Bronchus fibroblast of lung (primary cell): ENCODE measurements around the gene GGT1. TPM values are rescaled to one million over a fixed set of nuclear protein-coding genes. Genes with fewer than 3 reads are reported as not detected.

ENCODE experiments used
- total RNA-seq: library from RNA; depleted of rRNA; stranded (reverse); fragments of >200 nt; gene quantifications from 2 replicates; pipeline ENCODE4 v1.2.3, GENCODE V29; 2015

GGT1 gene
- total RNA-seq, result 1.0 and 2.2 TPM in 2 replicates

DNA sequence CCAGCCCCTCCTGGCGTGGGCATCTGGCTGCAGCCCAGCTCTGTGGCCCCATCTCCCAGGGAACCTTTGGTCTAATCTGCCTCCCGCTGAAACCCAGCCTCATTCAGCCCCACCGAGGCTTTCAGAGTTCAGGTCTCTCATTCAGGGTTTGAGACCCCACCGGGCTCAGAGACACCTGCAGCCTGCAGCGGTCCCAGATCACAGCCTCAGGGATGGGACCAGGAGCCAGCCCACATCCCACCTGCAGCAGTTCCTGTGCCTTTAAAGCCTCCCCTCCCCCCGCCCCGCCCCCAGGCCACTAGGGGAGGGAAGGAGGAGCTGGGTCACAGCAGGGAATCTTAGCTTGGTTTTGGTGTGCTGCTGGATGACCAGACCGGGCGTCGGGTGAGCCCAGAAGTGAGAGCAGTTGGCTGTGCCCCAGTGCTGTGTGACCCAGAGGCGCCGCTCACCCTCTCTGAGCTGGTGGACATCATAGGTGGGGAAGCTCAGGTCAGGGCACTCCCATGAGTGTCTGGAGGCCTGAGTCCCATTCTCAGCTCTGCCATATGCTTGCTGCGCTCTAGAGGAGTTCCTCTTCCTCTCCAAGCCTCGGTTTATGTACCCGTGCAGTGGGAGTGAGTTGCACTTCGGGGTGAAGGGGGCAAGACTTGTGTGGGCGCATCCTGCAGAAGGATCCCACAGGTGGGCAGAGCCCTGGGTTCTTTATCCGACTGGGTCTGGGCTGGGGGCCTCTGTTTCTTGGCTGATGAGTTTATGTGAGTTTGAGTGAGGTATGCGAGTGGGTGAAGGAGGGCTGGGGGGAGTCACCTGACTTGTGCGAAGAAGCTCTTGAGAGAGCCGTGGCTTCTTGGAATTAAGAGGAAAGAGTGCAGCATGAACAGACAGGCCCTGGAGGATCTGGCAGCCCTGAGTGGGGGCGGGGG is at the start of gene GGT1:
TSS of gene GGT1 (plus strand) at position 347 of the 923 bp plus-strand sequence. CDS start 7,889 bp downstream, outside the sequence.

DNA sequence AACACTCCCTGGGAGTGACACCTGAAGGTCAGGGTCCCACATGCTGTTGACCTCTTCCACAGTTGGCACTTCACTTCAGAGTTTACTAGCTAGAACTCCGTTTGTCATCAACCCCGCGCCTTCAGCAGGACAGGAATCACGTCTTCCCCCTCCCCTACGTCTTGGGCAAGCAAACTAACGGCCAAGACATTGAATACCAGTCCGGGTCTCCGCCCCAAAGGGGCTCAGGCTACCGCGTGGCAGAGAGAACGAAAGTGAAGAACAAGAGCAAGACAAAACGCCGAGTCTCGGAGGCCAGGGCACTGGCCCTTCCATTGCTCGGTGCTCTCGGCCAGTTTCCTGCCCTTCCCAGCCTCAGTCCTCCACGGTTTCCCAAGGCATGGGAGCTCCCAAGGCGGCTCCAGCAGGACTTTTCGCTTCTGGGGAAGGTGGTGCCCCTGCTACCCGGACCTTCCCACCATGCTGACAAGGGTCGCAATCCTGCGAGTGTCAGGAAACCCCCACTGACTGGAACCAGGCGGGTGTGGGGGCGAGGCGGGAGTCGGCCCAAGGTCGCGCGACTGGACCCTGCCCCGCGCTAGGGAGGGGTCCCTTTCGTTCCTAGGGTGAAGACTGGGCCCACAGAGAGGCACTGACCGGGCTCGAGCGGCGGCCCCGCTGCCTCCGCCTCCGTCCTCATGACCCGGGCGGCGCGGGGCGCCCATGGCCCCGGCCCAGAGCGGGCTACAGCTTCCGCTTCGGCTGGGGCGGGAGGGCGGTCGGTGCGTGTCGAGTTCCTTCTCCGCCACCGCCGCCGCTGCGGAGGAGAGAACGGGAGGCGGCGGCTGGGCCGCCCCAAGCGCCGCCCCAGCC is 48.5 kb upstream of the GGT1 start, which contains the start of gene GUCD1:
TSS of gene GUCD1 (minus strand) at position 826 of the 852 bp plus-strand sequence. CDS start at position 679, 147 bp downstream.

DNA sequence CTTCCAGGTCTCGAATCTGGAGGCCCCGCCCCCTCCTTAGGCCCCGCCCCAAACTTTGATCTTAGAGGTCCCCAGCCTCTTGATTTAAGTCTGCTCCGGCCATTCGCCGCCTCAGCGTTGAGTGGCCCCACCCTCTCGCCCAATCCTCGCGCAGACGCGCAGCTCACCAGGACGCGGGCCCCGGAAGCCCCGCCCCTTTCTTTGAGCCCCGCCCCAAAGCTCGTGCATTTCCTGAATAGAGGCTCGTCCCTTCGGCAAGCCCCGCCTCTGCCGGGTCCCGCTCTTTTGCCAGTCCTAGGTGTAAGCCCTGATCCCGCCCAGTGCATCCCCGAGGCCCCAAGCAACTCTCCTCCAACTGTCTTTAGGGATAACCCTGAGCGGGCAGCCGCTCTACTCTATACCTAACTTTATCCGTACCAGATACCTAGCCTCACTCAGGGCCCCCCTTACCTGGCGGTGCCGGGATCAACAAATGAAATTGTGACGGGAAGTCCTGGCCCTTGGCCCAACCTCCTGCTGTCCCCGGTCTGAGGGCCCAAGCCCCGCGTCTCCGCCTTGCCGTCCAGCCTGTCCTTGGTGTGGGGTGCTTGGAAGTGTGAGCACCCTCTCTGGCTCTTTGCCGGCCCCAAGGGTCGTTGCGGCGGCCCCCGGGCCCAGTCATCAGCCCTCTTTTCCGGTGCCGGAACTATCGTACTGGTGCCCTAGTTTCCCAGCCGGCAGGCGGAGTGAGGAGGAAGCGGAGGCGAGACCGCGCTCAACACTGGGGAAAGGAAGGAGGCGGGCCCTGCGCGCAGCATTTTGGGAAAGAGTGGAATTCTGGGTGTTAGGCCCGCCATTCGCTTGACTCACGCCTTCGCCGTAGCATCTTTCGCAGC is 47.6 kb upstream of the GGT1 start, which contains the start of gene SNRPD3:
TSS of gene SNRPD3 (plus strand) at position 835 of the 875 bp plus-strand sequence. CDS start 1,676 bp downstream, outside the sequence.

DNA sequence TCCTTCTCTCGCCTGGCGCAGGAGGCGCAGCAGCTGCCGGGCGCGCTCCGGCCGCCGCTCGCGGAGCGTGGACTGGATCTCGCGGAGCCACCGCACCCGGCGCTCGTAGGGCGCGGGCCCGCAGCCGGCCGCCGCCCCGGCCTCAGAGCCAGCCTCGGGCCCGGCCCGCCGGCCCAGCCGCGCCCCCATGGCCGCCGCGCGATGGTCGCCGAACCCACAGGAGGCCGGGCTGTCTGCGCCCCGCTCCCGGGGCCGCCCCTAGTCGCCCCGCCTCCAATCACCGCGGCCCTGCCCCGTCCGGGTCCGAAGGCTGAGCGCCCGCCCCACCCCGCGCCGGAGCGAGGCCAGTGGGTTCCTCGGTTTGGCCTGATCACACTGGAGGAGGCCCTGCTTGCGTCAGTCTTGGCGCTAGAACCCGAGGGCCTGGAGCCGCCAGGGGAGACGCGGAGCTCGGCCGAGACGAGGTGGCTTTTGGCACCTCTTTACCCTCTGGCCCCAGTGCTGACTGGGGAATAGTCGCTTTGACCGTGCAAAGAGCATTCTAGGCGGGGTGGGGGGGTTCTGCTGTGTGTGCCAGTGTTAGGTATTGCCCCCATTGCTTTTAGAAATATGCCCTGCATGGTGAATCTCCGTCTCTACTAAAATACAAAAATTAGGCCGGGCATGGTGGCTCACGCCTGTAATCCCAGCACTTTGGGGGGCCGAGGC is 10.0 kb upstream of the GGT1 start, which contains the start of gene LRRC75B:
TSS of gene LRRC75B (minus strand) at position 223 of the 708 bp plus-strand sequence. CDS start at position 189, 34 bp downstream.

Other genes with a start within 250 kb of the GGT1 start
- 0.15 and 0.50 TPM in 2 replicates for gene ADORA2A, start 175.6 kb upstream of the GGT1 start, total RNA-seq
- not detected in 2 replicates for gene UPB1, start 107.9 kb upstream of the GGT1 start, total RNA-seq
- 111 and 113 TPM in 2 replicates for gene GUCD1, start 48.1 kb upstream of the GGT1 start, total RNA-seq
- 211 and 264 TPM in 2 replicates for gene SNRPD3, start 47.2 kb upstream of the GGT1 start, total RNA-seq
- gene LRRC75B, start 10.1 kb upstream of the GGT1 start, total RNA-seq, result 7.6 and 9.6 TPM in 2 replicates
- not detected in 2 replicates for gene PIWIL3, start 171.5 kb downstream of the GGT1 start, total RNA-seq
- not detected in 2 replicates for gene SGSM1, start 203.0 kb downstream of the GGT1 start, total RNA-seq